HG03520 (cell line): ENCODE measurements around the gene MBD3L1.

Source experiments
- ATAC-seq: cut with Tn5 transposase; IDR thresholded peaks from one replicate; pipeline ENCODE4 v1.9.1; 2021; ENCODE audit warnings: mild to moderate bottlenecking, moderate library complexity; ENCODE audit not compliant: unreplicated experiment

MBD3L1 gene

DNA sequence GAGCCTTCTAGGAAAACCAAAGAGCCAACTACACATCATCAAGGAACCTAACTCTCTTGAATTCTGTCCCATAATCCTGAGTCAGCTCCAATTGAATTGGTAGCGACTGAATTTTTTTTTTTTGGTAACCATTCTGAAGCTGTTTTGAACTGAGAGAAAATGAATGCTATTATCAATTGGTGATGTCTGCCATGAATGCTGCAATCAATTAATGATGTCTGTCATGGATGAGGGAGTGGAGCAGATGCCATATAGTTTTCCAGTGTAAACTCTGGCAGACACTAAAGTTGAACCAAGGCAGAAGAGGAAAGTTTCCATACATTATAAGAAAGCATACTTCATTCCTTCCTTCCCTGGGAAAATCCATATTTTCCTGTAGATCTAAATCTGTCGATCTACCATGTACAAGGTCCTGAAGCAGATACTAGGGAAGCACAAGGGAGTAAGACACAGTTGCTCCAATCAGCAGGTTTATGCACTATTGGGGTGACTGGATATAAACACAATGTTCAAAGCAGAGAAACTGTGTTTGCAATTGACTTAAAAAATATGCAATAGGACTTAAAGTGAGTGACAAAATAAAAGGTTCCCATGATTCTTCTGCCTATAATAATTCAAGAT lies 48.8 kb downstream of the MBD3L1 start:
- no peak for ATAC-seq

DNA sequence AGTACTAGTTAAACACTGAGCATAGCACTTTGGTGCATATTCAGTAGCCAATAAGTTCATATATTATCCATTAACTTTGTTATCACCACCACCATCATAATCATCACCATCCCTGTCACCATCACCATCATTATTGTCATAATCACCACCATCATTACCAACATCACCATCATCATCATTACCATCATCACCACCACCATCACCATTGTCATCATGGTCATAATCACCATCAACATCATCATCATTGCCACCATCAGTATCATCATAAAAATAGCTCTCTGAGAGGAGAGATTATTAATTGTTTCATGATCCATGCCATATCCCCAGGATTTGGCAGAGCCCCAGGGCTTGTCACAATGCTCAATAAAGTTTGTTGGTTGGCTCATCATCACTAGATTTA lies 49.3 kb downstream of the MBD3L1 start:
- ATAC-seq = no peak

DNA sequence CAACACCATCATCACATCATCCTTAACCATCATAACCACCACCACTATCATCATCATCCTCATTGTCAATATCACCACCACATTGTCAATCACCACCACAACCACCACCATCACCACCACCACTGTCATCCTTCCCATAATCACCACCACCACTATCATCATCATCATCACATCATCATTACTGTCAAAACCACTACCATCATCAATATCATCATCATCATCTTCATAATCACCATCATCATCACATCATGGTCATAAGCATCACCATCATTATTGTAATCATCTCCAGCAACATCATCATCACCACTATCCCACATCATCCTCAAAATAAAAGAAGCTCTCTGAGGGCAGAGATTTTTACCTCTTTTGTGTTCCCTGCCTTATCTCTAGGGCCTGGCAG lies 52.2 kb downstream of the MBD3L1 start:
- ATAC-seq = no peak

DNA sequence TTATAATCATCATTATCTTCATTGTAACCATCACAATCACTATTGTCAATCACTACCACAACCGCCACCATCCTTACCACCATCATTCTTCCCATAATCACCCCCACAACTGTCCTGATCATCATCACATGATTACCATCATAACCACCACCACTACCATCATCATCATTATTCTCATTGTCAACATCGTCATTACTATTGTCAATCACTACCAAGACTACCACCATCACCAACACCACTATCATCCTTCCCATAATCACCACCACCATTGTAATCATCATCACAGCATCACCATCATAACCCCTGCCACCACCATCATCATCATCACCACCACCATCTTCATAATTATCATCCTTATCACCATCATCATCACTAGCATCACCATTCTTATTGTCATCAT lies 55.2 kb downstream of the MBD3L1 start:
- ATAC-seq = no peak

DNA sequence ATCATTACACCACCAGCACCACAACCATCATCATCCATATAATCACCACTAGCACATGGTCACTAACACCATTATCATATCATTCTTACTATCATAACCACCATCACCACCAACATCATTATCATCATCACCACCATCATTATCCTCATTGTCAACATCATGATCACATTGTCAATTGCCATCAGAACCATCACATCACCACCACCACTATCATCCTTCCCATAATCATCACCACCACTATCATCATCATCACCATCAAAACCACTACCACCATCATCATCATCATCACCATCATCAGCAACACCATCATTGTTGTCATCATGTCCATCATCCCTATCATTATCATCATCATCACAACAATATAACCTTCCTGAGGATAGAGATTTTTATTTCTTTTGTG lies 58.1 kb downstream of the MBD3L1 start:
- no peak for ATAC-seq
